ENCODE results near the gene TTC21B.

TTC21B gene

GRCh38 chr2:165899311-165899710 is 54.3 kb downstream of the TTC21B start:
- H3K4me1 ChIP-seq (ENCODE audit: insufficient read depth, low read length), result peaks cover 9% of the 10 kb centered on the region
- peaks cover 38% of the 10 kb centered on the region for H3K36me3 ChIP-seq (ENCODE audit: insufficient read depth, low read length)
- no peak overlapping the region for H3K9ac ChIP-seq (ENCODE audit: low read length)
- H3K4me3 ChIP-seq (ENCODE audit: low read depth in 1 of 2, low read length in 2 of 2), result no peak overlapping the region
- H3K9me3 ChIP-seq (ENCODE audit: low read length), result no peaks in the 10 kb centered on the region
- no peak overlapping the region for H3K27ac ChIP-seq (ENCODE audit: low read depth, low read length)
- H3K27me3 ChIP-seq (ENCODE audit: control insufficient read depth in 1 of 2, insufficient read depth in 2 of 2, low read length in 2 of 2), result no peaks in the 10 kb centered on the region

- Histone ChIP-seq H3K27me3 (ENCODE audit: control insufficient read depth in 1 of 2, insufficient read depth in 2 of 2, low read length in 2 of 2) (no peaks in the 10 kb centered on the region), H3K27ac (ENCODE audit: low read depth, low read length) (no peak overlapping the region), H3K4me1 (ENCODE audit: insufficient read depth, low read length) (peaks cover 9% of the 10 kb centered on the region), H3K4me3 (ENCODE audit: low read depth in 1 of 2, low read length in 2 of 2) (no peak overlapping the region), H3K9me3 (ENCODE audit: low read length) (no peaks in the 10 kb centered on the region), H3K9ac (ENCODE audit: low read length) (no peak overlapping the region), H3K36me3 (ENCODE audit: insufficient read depth, low read length) (peaks cover 46% of the 10 kb centered on the region)
Measured at GRCh38 chr2:165898381-165898780, 55.2 kb downstream of the TTC21B start.

- Histone ChIP-seq H3K27ac (ENCODE audit: low read depth, low read length) (no peak overlapping the region), H3K27me3 (ENCODE audit: control insufficient read depth in 1 of 2, insufficient read depth in 2 of 2, low read length in 2 of 2) (no peaks in the 10 kb centered on the region), H3K9ac (ENCODE audit: low read length) (no peak overlapping the region), H3K4me3 (ENCODE audit: low read depth in 1 of 2, low read length in 2 of 2) (no peak overlapping the region), H3K4me1 (ENCODE audit: insufficient read depth, low read length) (peaks cover 5% of the 10 kb centered on the region), H3K36me3 (ENCODE audit: insufficient read depth, low read length) (peaks cover 46% of the 10 kb centered on the region), H3K9me3 (ENCODE audit: low read length) (no peaks in the 10 kb centered on the region)
Measured at GRCh38 chr2:165897726-165898125, 55.9 kb downstream of the TTC21B start.

GRCh38 chr2:165897074-165897473 is 56.5 kb downstream of the TTC21B start:
- H3K36me3 ChIP-seq (ENCODE audit: insufficient read depth, low read length), result peaks cover 46% of the 10 kb centered on the region
- no peak overlapping the region for H3K27ac ChIP-seq (ENCODE audit: low read depth, low read length)
- no peak overlapping the region for H3K4me3 ChIP-seq (ENCODE audit: low read depth in 1 of 2, low read length in 2 of 2)
- no peaks in the 10 kb centered on the region for H3K9me3 ChIP-seq (ENCODE audit: low read length)
- H3K27me3 ChIP-seq (ENCODE audit: control insufficient read depth in 1 of 2, insufficient read depth in 2 of 2, low read length in 2 of 2), result no peaks in the 10 kb centered on the region
- H3K9ac ChIP-seq (ENCODE audit: low read length), result no peak overlapping the region
- no peaks in the 10 kb centered on the region for H3K4me1 ChIP-seq (ENCODE audit: insufficient read depth, low read length)

GRCh38 chr2:165895974-165896373 is 57.6 kb downstream of the TTC21B start:
- H3K4me3 ChIP-seq (ENCODE audit: low read depth in 1 of 2, low read length in 2 of 2), result no peak overlapping the region
- H3K4me1 ChIP-seq (ENCODE audit: insufficient read depth, low read length), result no peaks in the 10 kb centered on the region
- no peaks in the 10 kb centered on the region for H3K27me3 ChIP-seq (ENCODE audit: control insufficient read depth in 1 of 2, insufficient read depth in 2 of 2, low read length in 2 of 2)
- peaks cover 46% of the 10 kb centered on the region for H3K36me3 ChIP-seq (ENCODE audit: insufficient read depth, low read length)
- no peak overlapping the region for H3K27ac ChIP-seq (ENCODE audit: low read depth, low read length)
- H3K9me3 ChIP-seq (ENCODE audit: low read length), result no peaks in the 10 kb centered on the region
- H3K9ac ChIP-seq (ENCODE audit: low read length), result no peak overlapping the region

- no peaks in the 10 kb centered on the region for H3K9me3 ChIP-seq (ENCODE audit: low read length)
- H3K36me3 ChIP-seq (ENCODE audit: insufficient read depth, low read length), result peaks cover 37% of the 10 kb centered on the region
- H3K9ac ChIP-seq (ENCODE audit: low read length), result no peak overlapping the region
- H3K27ac ChIP-seq (ENCODE audit: low read depth, low read length), result no peak overlapping the region
- H3K27me3 ChIP-seq (ENCODE audit: control insufficient read depth in 1 of 2, insufficient read depth in 2 of 2, low read length in 2 of 2), result no peaks in the 10 kb centered on the region
- H3K4me1 ChIP-seq (ENCODE audit: insufficient read depth, low read length), result no peaks in the 10 kb centered on the region
- H3K4me3 ChIP-seq (ENCODE audit: low read depth in 1 of 2, low read length in 2 of 2), result no peak overlapping the region
Measured at GRCh38 chr2:165893556-165893955, 60.0 kb downstream of the TTC21B start.

- H3K9ac ChIP-seq (ENCODE audit: low read length), result no peak overlapping the region
- H3K27me3 ChIP-seq (ENCODE audit: control insufficient read depth in 1 of 2, insufficient read depth in 2 of 2, low read length in 2 of 2), result no peaks in the 10 kb centered on the region
- H3K36me3 ChIP-seq (ENCODE audit: insufficient read depth, low read length), result peaks cover 26% of the 10 kb centered on the region
- H3K27ac ChIP-seq (ENCODE audit: low read depth, low read length), result no peak overlapping the region
- H3K9me3 ChIP-seq (ENCODE audit: low read length), result no peaks in the 10 kb centered on the region
- H3K4me1 ChIP-seq (ENCODE audit: insufficient read depth, low read length), result no peaks in the 10 kb centered on the region
- no peak overlapping the region for H3K4me3 ChIP-seq (ENCODE audit: low read depth in 1 of 2, low read length in 2 of 2)
Measured at GRCh38 chr2:165892526-165892925, 61.0 kb downstream of the TTC21B start.

GRCh38 chr2:165891943-165892342 is 61.6 kb downstream of the TTC21B start:
- Histone ChIP-seq H3K9me3 (ENCODE audit: low read length) (no peaks in the 10 kb centered on the region), H3K27ac (ENCODE audit: low read depth, low read length) (no peak overlapping the region), H3K4me3 (ENCODE audit: low read depth in 1 of 2, low read length in 2 of 2) (no peak overlapping the region), H3K4me1 (ENCODE audit: insufficient read depth, low read length) (no peaks in the 10 kb centered on the region), H3K27me3 (ENCODE audit: control insufficient read depth in 1 of 2, insufficient read depth in 2 of 2, low read length in 2 of 2) (no peaks in the 10 kb centered on the region), H3K9ac (ENCODE audit: low read length) (no peak overlapping the region), H3K36me3 (ENCODE audit: insufficient read depth, low read length) (peaks cover 23% of the 10 kb centered on the region)

GRCh38 chr2:165891345-165891744 is 62.2 kb downstream of the TTC21B start:
- no peak overlapping the region for H3K27ac ChIP-seq (ENCODE audit: low read depth, low read length)
- no peak overlapping the region for H3K4me3 ChIP-seq (ENCODE audit: low read depth in 1 of 2, low read length in 2 of 2)
- peaks cover 23% of the 10 kb centered on the region for H3K36me3 ChIP-seq (ENCODE audit: insufficient read depth, low read length)
- no peaks in the 10 kb centered on the region for H3K27me3 ChIP-seq (ENCODE audit: control insufficient read depth in 1 of 2, insufficient read depth in 2 of 2, low read length in 2 of 2)
- no peaks in the 10 kb centered on the region for H3K4me1 ChIP-seq (ENCODE audit: insufficient read depth, low read length)
- no peaks in the 10 kb centered on the region for H3K9me3 ChIP-seq (ENCODE audit: low read length)
- H3K9ac ChIP-seq (ENCODE audit: low read length), result no peak overlapping the region

GRCh38 chr2:165889798-165890197 is 63.8 kb downstream of the TTC21B start:
- Histone ChIP-seq H3K4me1 (ENCODE audit: insufficient read depth, low read length) (no peaks in the 10 kb centered on the region), H3K9ac (ENCODE audit: low read length) (no peak overlapping the region), H3K27me3 (ENCODE audit: control insufficient read depth in 1 of 2, insufficient read depth in 2 of 2, low read length in 2 of 2) (no peaks in the 10 kb centered on the region), H3K27ac (ENCODE audit: low read depth, low read length) (no peak overlapping the region), H3K9me3 (ENCODE audit: low read length) (no peaks in the 10 kb centered on the region), H3K36me3 (ENCODE audit: insufficient read depth, low read length) (peaks cover 17% of the 10 kb centered on the region), H3K4me3 (ENCODE audit: low read depth in 1 of 2, low read length in 2 of 2) (no peak overlapping the region)

- Histone ChIP-seq H3K27me3 (ENCODE audit: control insufficient read depth in 1 of 2, insufficient read depth in 2 of 2, low read length in 2 of 2) (no peaks in the 10 kb centered on the region), H3K27ac (ENCODE audit: low read depth, low read length) (no peak overlapping the region), H3K9me3 (ENCODE audit: low read length) (no peaks in the 10 kb centered on the region), H3K4me3 (ENCODE audit: low read depth in 1 of 2, low read length in 2 of 2) (no peak overlapping the region), H3K9ac (ENCODE audit: low read length) (no peak overlapping the region), H3K4me1 (ENCODE audit: insufficient read depth, low read length) (no peaks in the 10 kb centered on the region), H3K36me3 (ENCODE audit: insufficient read depth, low read length) (peaks cover 16% of the 10 kb centered on the region)
Measured at GRCh38 chr2:165889158-165889557, 64.4 kb downstream of the TTC21B start.

- Histone ChIP-seq H3K27ac (ENCODE audit: low read depth, low read length) (no peak overlapping the region), H3K27me3 (ENCODE audit: control insufficient read depth in 1 of 2, insufficient read depth in 2 of 2, low read length in 2 of 2) (no peaks in the 10 kb centered on the region), H3K4me3 (ENCODE audit: low read depth in 1 of 2, low read length in 2 of 2) (no peak overlapping the region), H3K36me3 (ENCODE audit: insufficient read depth, low read length) (peaks cover 13% of the 10 kb centered on the region), H3K9me3 (ENCODE audit: low read length) (no peaks in the 10 kb centered on the region), H3K9ac (ENCODE audit: low read length) (no peak overlapping the region), H3K4me1 (ENCODE audit: insufficient read depth, low read length) (no peaks in the 10 kb centered on the region)
Measured at GRCh38 chr2:165888171-165888570, 65.4 kb downstream of the TTC21B start.
